GM21786 (cell line): ENCODE results near the gene ETDC.
"Not testable (repeated sequence)": the region's sequence is repeated elsewhere in the genome, so short reads cannot be mapped to it uniquely, and the experiment has no call there.

ENCODE experiments used
- ATAC-seq: cut with Tn5 transposase; IDR thresholded peaks from one replicate; pipeline ENCODE4 v1.9.1; 2021; ENCODE audit not compliant: unreplicated experiment

ETDC gene

GRCh38 chrX:135309430-135309923 is at the start of gene ETDC:
Gene ETDC, plus strand, starts transcription at chrX:135309480. Its CDS starts 0 bp downstream, at chrX:135309480.
- ATAC-seq = no peak

DNA sequence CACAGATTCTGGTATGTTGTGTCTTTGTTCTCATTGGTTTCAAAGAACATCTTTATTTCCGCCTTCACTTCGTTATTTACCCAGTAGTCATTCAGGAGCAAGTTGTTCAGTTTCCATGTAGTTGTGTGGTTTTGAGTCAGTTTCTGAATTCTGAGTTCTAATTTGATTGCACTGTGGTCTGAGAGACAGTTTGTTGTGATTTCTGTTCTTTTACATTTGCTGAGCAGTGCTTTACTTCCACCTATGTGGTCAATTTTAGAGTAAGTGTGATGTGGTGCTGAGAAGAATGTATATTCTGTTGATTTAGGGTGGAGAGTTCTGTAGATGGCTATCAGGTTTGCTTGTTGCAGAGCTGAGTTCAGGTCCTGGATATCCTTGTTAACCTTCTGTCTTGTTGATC is 48.3 kb upstream of the ETDC start:
- not testable (repeated sequence) for ATAC-seq

DNA sequence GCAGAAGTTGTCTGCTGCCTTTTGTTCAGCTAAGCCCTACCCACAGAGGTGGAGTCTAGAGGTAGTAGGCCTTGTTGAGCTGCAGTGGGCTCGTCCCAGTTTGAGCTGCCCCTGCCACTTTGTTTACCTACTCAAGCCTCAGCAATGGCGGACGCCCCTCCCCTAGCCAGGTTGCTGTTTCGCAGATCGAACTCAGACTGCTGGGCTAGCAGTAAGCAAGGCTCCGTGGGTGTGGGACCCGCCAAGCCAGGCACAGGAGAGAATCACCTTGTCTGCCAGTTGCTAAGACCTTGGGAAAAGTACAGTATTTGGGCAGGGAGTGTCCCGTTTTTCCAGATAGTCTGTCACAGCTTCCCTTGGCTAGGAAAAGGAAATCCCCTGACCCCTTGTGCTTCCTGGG is 45.9 kb upstream of the ETDC start:
- not testable (repeated sequence) for ATAC-seq

- ATAC-seq = no peak
Measured at GRCh38 chrX:135264206-135264605, 45.1 kb upstream of the ETDC start.

DNA sequence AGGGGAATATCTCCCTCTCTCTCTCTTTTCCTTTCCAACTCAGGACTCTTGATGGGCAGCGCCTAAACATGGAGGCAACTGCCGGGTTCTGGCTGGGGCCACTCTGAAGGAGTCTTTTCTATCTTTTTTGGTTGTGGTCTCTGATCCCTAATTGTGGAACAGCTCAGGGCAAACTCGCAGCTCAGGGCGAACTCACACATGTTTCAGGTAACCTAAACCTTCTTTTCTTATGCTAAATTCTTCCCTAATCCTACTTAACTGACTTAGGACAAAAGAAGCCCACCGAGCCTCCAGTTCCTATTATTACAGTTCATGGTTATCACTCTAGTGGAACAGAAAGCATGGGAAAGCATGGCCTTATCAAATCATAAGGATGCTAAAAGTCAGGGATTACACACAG is 36.1 kb upstream of the ETDC start:
- ATAC-seq = no peak

DNA sequence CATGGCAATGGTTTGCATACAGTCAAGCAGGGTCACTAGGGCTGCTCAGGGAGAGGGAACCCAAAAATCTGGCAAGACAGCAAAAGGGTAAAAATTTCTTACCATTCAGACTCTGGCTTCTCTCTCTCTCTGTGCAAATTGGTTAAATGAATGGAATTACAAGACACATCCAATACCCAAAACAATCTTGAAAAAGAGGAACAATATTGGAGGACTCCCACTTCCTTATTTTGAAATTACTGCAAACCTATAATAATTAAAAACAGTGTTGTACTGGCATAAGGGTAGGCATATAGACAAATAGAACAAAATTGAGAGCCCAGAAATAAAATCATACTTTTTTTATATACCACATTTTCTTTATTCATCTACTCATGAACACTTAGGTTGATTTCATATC is 33.3 kb upstream of the ETDC start:
- ATAC-seq = no peak

GRCh38 chrX:135287266-135287823 is 21.9 kb upstream of the ETDC start:
- no peak for ATAC-seq

GRCh38 chrX:135295238-135295943 is 13.9 kb upstream of the ETDC start:
- peak; percentile 95 for ATAC-seq

DNA sequence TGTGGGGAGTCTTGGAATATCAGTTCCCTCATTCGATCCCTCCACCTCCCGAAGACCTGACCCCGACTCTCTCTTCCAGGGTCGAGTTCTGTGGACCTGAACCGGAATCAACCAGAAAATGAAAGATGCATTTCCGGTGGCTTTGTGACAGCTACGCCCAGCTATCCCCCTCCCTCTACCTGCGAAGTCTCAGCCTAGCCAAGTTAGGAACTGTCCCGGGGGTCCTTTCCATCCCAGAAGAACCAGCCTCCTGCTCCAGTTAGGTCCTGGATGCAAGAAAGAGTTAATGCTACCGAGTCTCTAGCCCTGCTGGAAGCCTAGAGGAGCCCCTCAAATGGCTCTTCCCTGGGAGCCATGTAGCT is 13.4 kb upstream of the ETDC start:
- ATAC-seq = peak; percentile 64

- ATAC-seq = no peak
Measured at GRCh38 chrX:135302269-135302873, 6.9 kb upstream of the ETDC start.

- no peak for ATAC-seq
Measured at GRCh38 chrX:135304741-135305140, 4.5 kb upstream of the ETDC start.

GRCh38 chrX:135307171-135307570 is 2.1 kb upstream of the ETDC start:
- ATAC-seq = no peak

DNA sequence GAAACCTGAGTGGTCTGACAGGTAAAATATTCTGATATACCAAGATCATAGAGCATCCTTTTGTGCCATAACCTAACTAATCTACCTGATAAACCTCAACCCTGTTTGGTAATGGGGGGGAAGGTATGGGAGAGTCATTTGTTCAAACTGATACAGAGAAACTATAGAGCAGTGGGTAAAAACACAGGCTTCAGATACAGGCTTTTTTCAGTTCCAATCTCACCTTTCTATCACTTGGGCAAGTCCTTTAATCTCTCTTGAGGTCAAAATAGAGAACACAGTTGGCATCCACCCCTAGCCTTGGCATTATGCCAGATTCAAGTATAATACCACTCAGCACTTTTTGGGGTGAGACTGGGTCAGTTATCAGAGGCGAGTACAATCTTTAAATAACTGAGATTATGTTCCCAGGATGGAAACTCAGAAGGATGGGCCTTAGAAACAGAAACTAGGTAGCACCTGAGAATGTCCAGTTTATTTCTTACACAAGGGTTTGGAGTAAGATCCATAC is 880 bp upstream of the ETDC start:
- ATAC-seq = no peak

DNA sequence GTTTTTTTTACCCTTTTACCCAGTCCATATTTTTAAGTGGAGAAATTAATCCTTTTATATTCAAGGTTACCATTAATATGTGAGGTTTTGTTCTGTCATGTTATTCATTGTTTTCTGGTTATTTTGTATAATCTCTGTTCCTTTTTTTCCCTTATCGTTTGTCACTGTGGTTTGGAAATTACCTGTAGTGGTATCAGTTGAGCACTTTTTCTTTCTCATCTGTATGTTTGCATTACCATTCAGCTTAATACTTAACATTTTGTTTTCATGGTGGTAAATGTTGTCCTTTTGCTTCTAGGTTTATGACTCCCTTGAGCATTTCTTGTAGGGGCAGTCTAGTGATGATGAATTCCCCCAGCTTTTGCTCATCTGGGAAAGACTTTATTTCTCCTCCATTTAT is 6.6 kb downstream of the ETDC start:
- ATAC-seq = peak; percentile 66

- no peak for ATAC-seq
Measured at GRCh38 chrX:135324463-135324862, 15.2 kb downstream of the ETDC start.

GRCh38 chrX:135325036-135325818 is 15.9 kb downstream of the ETDC start:
- ATAC-seq = not testable (repeated sequence)

GRCh38 chrX:135327299-135327698 is 18.0 kb downstream of the ETDC start:
- no peak for ATAC-seq

DNA sequence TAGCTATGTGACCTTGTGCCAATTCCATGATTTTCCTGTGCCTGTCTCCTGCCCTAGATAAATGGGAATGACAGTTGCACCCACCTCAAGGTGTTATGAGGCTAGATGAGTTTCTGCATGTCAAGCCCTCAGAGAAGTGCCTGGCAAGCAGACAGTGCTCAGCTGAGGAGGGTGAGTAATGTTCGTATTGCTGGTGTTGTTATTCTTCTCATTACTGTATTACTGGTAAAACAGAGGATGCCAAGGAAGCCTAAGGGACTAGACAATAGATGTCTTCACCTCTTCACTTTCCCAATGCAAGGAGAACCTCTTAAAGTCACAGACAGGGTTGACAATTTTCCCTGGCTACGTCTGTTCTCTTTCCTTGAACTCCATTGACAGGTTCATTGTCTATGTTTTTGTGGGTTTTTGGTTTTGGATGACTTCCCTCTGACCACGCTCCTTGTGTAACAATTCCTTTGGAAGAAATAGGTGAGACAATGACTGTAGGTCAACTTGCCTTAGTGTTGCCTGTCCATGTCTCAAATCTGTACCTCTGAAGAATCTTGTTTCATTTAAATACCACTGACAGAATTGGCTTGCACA is 19.2 kb downstream of the ETDC start:
- ATAC-seq = no peak

DNA sequence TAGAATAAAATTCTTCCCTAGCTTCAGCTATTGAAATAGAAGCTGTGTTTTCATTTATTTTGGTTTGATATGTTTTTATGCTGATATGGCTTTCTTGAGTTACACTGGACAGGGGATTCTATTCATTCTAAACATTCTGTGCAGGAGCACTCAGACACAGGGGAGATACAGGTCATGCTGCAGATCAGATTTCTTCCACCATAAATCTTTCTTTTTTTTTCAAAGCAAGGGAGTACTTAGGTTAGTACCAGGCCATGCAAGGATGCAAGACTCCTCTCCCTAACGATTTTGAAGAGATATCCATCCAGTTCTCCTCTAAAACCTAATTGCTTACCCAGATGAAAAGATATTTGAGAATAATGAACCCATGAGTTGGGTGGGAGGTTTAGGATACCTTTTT is 21.4 kb downstream of the ETDC start:
- no peak for ATAC-seq

DNA sequence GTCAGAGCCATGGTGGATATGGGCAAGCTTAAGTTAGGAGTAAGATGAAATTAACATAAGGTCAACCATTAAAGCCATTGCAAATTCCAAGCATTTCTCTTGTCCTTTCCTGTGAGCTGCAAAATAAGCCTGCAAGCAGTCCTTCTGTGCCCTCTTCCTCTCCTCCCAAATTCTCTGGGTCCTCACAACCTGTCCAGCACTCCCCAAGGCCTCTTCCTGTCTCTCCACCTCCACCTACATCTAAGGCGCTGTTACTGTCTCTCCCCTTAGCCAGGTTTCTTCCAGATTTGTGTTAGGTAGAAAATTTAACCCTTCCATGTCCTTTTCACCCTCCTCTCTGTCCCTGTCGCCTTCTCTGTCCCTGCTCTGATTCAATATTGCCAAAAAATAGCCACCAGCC is 22.2 kb downstream of the ETDC start:
- no peak for ATAC-seq

- ATAC-seq = no peak
Measured at GRCh38 chrX:135340831-135341230, 31.6 kb downstream of the ETDC start.
